Head of caudate nucleus (tissue), 42 donors: Measurements from ENCODE around the gene MIEF1.
A peak's percentile ranks its signal among the peaks of the same experiment; 100 is the strongest.

Experiments used
- DNase-seq, 42 donors: peaks; one replicate each; pipeline versions ENCODE4 v3.0.0 to v3.0.0-alpha.2; 2020 to 2021; ENCODE audit warnings: mixed read lengths in 7 of 42
- intact Hi-C: fragments of 100-400 bp; cut with DNase I; formaldehyde crosslinking; loops from one replicate; pipeline ENCODE4 v1.15.0; 2022

The MIEF1 gene

DNA sequence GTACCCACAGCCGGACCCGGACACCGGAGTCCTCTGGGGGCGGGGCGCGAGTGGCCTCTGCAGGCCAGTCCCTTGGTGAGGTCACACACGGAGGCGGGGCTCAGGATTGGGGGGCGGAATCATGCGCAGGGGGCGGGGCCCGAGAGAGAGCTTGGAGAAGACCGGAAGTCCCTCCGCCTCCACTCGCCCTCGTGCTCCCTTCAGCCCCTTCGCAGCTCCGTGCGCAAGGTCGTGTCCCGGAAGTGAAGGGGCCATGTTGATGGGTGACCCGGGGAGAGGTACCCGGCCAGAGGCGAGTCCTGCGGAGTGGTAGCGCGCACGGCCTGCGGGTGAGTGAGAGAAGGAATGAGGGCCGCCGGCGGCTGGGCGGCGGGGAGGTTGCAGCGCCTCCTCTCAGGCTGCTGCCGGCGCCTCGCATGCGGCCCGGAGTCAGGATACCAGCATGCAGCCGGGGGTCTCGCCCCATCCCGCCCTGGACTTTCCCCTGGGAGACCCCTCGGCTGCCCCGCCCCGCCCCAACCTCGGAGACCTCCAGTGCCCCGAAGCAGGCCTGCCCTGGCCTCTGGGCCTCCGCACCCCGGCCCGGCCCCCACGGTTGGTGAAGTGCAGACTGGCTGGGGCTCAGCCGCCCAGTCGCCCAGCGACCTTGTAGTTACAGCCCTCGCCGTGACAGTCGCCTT is at the start of gene MIEF1:
MIEF1 (plus strand) TSS at position 182 of the 680 bp plus-strand sequence. CDS start 9,005 bp downstream, outside the sequence.
- intact Hi-C loops = loop anchor here (2.0 to 5.0 kb wide), 2 partner anchors 19 to 105 kb away; partner anchors contain the start of genes ATF4 and TAB1
- DNase-seq = peak; percentile 94 to 99 (median 97)

DNA sequence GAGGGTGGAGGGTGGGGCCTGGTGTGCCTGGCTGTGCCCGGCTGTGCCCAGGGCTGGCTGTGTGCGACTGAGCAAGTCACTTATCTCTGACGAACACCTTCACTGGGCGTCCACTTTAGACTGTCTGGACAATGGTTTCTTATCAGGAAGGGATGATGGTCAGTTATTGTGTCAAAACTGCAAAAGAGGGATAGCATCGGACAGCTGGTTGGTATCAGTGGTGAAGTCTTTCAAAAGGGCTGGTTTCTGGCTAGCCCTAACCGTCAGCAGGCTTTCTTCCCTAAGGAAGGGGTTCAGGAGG is 49.4 kb upstream of the MIEF1 start:
- intact Hi-C loops = no loop called here
- DNase-seq = no peak

DNA sequence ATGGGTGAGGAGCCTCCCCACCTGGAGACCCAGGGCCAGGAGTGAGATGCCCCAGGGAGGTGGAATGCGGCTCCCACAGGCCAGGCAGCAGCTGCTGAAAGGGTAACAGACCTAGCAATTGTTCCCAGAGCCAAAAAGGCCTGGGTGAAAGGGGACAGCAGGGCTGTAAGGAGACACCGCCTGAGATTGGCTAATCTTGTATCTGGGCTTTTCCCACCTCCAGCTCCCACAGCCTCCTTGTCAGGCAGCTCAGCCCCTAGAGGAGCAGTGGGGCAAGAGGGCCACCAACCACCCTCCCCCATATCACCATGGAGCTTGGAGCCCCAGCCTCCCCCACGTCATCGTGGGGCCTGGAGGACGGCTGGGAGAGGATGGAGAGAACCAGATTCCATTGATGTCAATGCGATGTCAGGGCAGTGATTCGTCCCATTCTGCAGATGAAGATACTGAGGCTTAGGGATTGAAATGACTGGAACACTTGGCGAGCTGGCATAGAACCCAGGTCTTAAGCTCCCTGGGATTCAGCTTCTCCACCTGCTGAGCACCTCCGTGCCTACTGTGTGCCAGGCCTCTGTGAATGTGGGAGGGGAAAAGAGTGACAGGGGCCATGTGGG is 48.2 kb upstream of the MIEF1 start:
- DNase-seq = no peak
- intact Hi-C loops = no loop called here

DNA sequence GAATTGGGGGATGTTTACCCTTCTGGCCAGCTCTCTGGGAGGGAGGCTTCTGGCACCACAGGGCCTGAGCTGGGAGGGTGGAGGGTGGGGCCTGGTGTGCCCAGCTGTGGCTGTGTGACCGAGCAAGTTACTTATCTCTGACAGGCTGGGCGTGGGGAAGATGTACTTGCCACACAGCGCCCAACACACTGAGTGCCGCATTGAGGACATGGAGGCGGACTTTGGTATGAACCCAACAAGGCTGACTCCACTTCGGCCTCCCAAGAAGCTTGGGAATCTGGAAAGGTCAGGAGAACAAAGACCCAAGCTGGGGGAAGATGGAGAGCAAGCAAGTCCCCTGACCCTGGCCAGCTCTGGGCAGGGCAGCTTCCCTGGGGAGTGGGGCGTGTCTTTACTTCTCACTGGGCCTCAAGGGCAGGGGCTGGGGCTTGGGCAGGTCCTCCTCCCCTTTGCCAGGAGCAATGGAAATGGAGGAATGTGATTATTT is 47.7 kb upstream of the MIEF1 start:
- intact Hi-C loops = no loop called here
- DNase-seq = no peak

DNA sequence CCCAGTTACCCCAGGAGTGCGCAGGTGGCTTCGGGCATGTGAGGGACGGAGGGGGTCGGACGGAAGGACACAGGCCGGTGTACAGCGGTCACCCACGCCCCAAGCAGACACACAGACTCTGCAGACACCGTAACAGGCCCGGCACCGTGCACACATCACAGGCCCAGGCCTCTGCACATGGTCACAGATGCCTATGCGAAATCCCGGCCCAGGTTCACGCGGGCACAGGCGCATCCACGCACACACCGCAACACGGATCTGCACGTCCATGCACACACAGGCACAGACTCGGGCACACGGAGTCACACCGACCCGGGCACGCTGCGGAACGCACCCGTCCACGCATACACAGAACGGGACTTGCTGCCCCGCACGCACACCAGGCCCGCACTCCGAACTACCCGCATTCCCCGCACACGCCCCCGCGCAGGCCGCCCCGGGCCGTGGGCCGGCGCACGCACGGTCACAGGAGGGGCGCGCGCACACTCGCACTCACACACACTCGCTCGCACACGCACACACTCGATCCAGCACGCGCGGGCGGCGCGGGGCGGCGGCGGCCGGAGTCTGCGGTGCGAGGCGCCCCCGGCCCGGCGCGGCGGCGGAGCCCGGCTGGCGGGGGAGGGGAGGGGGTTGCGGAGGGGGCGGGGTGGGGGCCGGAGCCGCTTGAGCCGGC is 45.4 kb upstream of the MIEF1 start, which contains the start of gene MGAT3:
MGAT3 (plus strand) TSS at position 491 of the 676 bp plus-strand sequence. CDS start 30,336 bp downstream, outside the sequence.
- intact Hi-C loops = no loop called here

DNA sequence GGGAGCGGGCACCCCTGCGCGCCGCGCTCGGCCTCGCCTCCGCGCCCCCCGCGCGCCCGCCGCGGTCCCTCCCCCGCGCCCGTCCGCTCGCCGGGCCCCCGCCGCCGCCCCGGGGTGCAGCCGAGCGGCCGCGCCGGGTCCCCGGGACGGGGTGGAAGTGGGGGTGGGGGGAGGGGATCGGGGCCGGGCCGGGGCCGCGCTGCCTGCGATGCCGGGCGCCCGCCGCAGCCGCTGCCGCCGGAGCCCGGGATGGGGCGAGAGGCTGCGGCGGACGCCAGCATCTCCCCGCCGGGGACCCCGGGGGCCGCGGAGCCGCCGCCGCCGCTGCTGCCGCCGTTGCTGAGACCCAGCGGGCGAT is 44.9 kb upstream of the MIEF1 start:
- intact Hi-C loops = no loop called here
- DNase-seq = no peak

More for the DNA sequence above, 45.4 kb upstream of the MIEF1 start, which contains the start of gene MGAT3:
- DNase-seq = peak in 7 of 42 donors; percentile 26 to 65 (median 50)

DNA sequence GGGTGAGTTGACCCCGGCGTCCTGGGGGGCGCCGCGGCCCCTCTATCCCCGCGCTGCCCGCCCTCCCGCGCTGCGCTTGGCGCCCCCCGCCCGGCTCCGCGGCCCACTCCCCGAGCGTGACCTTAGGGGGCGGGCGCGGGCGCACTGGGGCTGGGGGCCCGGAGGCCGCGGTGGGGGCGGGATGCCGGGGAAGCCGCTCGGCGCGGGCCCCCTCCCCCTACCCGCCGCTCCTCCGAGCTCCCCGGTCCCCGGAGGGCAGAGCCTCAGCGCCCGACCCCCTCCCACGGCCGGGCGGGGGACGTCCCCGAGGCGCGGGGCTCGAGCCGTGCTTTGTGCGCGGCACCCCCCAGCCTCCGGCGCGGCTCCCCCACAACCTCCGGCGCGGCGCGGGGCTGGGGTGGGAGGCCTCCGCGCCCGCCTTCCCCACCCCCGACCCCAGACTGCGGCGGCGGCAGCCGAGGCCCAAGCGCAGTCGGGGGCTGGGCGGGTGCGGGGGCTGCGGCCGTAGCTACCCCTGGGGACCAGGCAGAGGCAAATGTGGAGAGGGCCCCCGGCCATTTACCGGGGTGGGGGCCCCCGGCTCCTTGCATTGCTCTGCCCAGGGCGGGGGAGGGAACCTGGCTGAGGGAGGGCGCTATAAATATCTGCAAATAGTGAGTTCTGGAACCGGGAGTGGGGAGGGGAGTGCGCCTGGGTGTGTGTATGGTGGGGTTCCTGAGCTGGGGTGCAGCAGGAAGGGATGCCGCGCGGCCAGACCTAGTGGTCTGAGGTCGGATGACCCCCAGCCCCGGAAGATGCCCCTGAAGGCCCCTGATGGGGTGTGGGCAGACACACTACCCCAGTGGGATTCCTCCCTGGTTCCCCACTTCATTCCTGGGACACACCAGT is 44.3 kb upstream of the MIEF1 start:
- peak in 36 of 42 donors; percentile 47 to 84 (median 67) for DNase-seq
- intact Hi-C loops = no loop called here

DNA sequence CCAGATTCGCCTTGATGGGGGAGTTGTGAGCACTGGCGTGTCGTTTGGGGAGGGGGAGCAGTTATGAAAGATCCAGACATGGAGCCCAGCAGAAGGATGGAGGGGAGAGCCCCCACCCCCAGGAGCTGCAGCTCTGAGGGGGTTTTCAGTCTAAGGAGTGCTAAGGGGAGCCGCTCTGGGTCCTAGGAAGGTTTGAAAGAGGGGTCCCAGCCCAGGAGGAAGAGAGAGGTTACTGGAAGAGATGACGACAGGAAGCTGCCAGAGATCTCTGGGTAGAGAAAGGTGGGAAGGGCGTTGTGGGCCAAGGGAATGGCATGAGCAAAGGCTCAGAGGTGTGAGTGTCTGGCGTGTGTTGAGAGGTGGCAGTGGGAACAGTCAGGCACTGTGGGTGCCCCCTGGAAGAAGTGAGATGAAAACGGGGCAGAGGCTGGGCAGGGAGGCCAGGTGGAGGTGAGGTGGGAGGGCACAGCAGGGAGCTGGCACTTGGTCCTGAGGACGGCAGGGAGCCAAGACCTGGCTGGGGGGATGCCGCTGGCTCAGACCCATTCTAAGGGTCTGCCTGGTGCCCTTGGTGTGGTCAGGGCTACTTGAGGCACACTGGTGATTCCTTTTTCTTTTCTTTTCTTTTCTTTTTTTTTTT is 43.5 kb upstream of the MIEF1 start:
- DNase-seq = no peak
- intact Hi-C loops = no loop called here

DNA sequence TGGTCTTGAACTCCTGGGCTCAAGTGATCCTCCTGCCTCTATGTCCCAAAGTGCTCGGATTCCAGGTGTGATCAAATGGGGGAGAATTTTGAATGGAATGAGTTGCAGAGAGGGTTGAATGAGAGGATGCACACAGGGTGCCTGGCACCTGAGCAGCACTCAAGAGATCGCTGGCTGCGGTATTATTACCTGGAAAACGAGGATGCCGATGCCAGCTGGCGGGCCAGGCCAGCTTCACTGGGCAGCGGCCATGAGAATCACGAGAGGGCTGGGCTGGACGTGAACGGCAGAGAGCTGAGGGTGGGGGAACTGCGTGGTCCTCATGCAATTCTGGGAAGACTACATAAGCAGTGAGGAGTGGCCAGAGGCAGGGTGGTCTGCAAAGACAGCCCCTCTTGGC is 42.4 kb upstream of the MIEF1 start:
- no peak for DNase-seq
- intact Hi-C loops = no loop called here

DNA sequence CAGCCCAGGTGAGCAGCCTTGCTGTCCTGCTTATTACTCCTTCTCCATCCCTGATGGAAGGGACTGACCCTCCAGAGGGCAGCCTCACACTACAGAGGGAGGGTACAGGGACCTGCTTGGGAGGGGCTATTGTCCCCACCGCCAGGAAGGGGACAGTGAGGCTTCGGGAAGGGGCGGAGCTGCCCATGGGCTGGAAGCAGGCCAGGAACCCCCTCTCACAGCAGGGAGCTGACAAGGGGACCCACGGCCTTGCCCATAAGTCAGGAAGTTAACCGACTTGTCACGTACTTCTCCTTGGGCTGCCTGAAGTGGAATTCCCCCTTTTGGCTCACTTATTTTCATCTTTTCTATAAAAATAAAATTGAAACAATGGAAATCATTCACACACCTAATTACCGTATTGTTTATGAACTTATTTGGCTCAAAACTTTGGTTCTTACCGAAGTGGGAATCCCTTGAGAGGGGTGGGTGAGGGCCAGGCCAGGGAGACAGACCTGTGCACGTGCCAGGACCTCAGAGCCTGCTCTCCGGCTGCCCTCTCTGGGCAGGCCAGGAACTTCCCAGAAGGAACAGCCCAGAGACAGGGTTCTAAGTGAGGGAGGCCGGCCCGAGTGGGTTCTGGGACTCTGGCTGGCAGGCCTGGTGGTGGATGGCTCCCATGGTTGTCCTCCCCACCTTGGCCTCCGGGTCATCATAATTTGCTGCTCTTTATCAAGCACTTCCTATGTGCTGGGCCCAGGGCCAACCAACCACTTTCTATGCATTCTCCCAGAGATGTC is 39.5 kb upstream of the MIEF1 start:
- intact Hi-C loops = no loop called here
- peak in 8 of 42 donors; percentile 36 to 73 (median 60) for DNase-seq

DNA sequence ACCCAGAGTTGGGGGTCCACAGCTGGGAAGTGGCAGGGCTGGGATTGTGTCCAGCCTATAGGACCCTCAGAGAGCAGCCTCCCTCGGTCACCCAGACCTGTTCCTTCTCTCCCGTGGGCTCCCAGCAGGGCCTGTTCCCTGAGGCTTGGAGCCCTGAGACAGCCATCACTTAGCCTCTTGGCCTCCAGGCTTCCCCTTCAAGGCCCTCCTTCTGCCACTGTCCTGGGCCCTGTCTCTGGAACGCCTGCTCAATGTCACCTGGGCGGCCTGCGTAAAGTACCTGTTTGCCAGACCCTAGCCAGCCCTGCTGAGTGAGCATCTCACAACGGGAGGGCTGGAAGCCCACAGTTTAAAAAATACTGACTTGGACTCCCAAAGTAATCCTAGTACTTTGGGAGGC is 38.8 kb upstream of the MIEF1 start:
- intact Hi-C loops = no loop called here
- DNase-seq = no peak

DNA sequence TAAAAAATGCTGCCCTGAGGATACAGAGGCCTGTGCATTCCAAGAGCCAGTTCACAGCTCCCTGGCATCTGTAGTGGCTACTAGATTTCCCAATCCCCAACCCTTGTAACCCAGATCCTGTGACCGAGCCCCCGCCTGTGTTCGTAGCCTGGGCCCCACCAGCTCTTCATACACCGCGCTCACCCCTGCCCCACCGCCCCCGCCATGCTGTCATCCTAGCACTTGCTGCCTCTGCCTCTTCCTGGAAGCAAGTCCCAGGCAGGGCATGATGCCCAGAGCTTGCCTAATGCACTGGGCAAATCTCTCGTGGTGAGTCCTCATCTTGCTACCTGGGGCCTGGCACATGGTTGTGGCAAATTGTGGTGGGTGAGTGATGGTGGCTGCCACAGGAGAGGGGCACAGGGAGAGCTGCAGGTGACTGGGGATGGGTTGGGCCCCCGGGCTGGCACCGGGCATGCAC is 38.1 kb upstream of the MIEF1 start:
- intact Hi-C loops = no loop called here
- DNase-seq = peak; percentile 62 to 92 (median 79)

DNA sequence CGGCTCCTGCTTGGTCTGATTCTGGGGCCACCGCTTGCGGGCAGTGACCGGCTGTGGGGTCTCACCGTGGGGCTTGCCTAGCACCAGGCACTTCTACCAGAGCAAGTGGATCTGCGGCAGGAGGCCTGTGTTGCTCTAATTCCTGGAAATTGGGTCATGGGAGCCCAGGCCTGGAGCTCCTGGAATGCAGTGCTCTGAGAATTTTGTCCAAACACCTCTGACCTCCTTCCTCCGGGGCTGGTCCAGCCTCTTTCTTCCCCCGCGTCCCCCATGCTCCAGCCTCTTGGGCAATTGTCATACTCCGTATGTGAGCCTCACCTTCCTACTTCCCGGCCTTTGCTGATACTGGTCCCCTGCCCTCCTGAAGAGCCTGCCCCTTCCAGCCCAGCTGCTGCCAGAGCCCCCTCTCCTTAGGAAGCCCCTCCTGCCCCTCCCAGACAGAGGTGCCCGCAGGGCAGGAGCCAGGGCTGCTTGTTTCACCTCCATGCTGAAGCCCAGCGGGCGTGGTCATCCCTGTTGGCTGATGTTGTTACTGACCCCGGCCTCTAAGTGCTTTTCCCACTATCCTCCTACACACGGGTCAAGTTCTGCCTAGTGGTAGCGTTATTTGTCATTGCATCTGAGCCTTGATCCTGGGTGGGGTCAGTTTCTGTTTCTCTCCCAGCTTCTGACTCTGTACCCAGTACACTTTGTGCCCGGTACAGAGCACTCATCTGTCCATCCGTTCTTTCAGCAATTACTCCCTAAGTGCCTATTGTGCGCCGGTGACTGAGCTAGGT is 35.7 kb upstream of the MIEF1 start:
- intact Hi-C loops = no loop called here
- DNase-seq = peak in 1 of 42 donors; percentile 62

DNA sequence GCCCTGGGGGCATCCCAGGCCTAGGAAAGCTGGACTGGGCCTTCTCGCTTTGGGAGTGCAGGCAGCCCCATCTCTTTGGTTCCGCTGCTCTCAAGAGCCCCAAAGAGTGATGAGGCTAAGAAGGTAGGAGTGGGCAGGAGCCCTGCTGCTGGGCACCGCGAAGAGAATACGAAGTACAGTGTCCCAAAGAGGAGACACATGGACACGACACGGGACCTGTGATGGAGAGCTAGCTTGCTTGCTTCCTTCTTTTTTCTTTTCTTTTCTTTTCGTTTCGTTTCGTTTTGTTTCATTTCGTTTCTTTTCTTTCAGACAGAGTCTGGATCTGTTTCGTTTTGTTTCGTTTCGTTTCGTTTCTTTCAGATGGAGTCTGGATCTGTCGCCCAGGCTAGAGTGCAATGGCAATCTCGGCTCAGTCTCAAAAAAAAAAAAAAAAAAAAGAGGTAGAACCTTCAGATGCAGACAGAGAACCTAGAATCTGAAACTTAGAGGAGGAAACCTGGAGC is 34.6 kb upstream of the MIEF1 start:
- DNase-seq = no peak
- intact Hi-C loops = no loop called here

DNA sequence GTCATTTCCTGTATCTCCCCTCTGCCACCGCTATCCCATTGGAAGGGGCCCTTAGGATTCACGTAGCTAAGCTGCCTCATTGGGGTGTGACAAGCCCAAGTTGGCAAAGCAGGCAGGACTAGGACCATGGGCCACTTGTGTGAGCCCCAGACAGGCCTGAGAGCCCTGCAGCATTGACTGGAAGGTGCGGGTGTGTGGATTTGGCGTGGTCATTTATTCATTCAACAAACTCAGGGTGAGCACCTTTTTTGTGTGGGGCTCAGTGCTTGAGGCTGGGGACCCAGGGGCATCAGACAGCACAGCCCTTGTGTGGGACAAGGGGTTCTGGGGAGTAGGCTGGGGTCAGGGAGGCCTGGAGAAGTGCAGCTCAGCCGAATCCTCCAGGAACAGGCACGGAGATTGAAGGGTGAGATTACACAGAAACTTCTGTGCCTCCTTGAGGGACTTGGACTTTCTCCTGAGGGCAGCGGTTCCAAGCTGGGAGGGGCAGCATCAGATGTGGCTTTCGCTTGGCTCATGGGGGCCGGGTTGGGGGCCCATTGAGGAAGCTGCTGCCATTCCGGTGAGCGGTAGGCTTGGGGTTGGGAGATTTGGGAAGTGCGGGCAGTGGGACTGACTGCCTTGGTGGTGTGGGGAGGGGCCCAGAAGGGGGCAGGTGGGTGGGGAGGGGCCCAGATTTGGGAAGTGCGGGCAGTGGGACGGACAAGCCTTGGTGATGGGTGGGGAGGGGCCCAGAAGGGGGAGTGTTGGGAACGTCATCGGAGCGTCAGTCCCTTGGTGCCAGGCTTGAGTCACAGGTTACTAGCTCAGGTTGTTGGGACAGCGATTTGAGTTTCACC is 33.4 kb upstream of the MIEF1 start:
- intact Hi-C loops = no loop called here
- DNase-seq = peak in 1 of 42 donors; percentile 36

DNA sequence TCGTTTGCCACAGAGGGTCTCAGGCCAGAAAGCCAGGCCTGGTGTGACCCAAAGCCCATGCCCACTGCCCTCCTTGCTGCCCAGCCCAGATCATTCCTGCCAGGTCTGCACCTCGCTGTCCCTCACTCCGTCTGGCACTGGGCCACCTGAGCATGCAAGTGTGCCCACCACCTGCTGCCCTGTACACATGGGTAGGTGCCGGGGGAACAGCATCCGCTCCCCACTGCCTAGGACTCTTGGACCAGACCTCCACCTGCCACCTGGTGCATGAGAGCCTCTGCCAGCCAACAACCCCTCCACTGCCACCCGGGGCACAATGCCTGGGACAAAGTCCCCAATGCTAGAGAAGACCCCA is 32.8 kb upstream of the MIEF1 start:
- DNase-seq = peak in 1 of 42 donors; percentile 36
- intact Hi-C loops = no loop called here
